Aorta (tissue), 5 donors: Measurements from ENCODE around the gene TMOD2. TPM values are rescaled to one million over a fixed set of nuclear protein-coding genes. Genes with fewer than 3 reads are reported as not detected.

Experiments
- ATAC-seq: fragments of 200-7000 bp; cut with Tn5 transposase; one replicate; pipeline ENCODE4 v1.9.1; 2022; ENCODE audit warnings: moderate library complexity; ENCODE audit not compliant: low FRiP score
- DNase-seq, 2 donors: peaks; one replicate each; pipeline ENCODE4 v3.0.0-alpha.2; 2020
- H3K27ac ChIP-seq, 2 donors: one replicate each; pipeline ENCODE4 v1.5.1; 2013; ENCODE audit warnings: low read length in 2 of 2, mild to moderate bottlenecking in 2 of 2, moderate library complexity in 2 of 2, control low read depth in 1 of 2, inconsistent platforms in 1 of 2, low read depth in 1 of 2
- H3K27me3 ChIP-seq, 2 donors: one replicate each; pipeline ENCODE4 v1.6.1; 2013; ENCODE audit warnings: control low read depth in 1 of 2, low read length in 1 of 2, mild to moderate bottlenecking in 1 of 2, moderate library complexity in 1 of 2; ENCODE audit not compliant: insufficient read depth in 2 of 2, control insufficient read depth in 1 of 2
- H3K36me3 ChIP-seq, 2 donors: one replicate each; pipeline ENCODE4 v1.6.1; 2013; ENCODE audit warnings: control low read depth in 1 of 2, low read length in 1 of 2, mild to moderate bottlenecking in 1 of 2; ENCODE audit not compliant: insufficient read depth in 2 of 2, control insufficient read depth in 1 of 2
- H3K4me1 ChIP-seq, 2 donors: one replicate each; pipeline ENCODE4 v1.6.1; 2013; ENCODE audit warnings: low read length in 2 of 2, control low read depth in 1 of 2, mild to moderate bottlenecking in 1 of 2, moderate library complexity in 1 of 2; ENCODE audit not compliant: insufficient read depth in 2 of 2, control insufficient read depth in 1 of 2
- H3K4me3 ChIP-seq, 2 donors: one replicate each; pipeline ENCODE4 v1.5.1; 2013; ENCODE audit warnings: low read length in 2 of 2, control low read depth in 1 of 2, mild to moderate bottlenecking in 1 of 2
- H3K9me3 ChIP-seq: one replicate; pipeline ENCODE4 v1.6.1; 2013; ENCODE audit warnings: mild to moderate bottlenecking, low read length; ENCODE audit not compliant: control insufficient read depth
- WGBS, 2 donors: extraction: QIAGEN DNeasy Blood & Tissue Kit; methylation state at CpG; one replicate each; pipeline ENCODE4 v1.1.7; 2013; 5-methylcytosine and 5-hydroxymethylcytosine counted together
- intact Hi-C, 2 donors: fragments of 100-400 bp; cut with DNase I; formaldehyde crosslinking; loops; one replicate each; pipeline versions ENCODE4 v1.14.2 to v1.15.0; 2022
- polyA plus RNA-seq, 2 donors: library from polyadenylated mRNA; stranded (reverse); fragments of 200-250 nt; gene quantifications; one replicate each; pipeline ENCODE4 v1.2.3, GENCODE V29; 2013
- total RNA-seq, 2 donors: library from RNA; stranded (reverse); fragmentation: NEBNext Ultra II Directional; extraction: Animal tissue kit (Norgen Biotek cat#: 25700); gene quantifications; one replicate each; pipeline ENCODE4 v1.2.1, GENCODE V29; 2021
- donor health status: healthy with polysubstance abuse.
- donor health status: Bipolar disorder and iron deficiency.
- donor health status: DM: no; HTN: no; CAD: no.
- donor health status: DM: no; HTN: no; CAD: no.
- donor health status: DM: yes; HTN: yes; CAD: no.

Gene TMOD2
- total and polyA plus RNA-seq, 4 donors: 2.3 to 33.1 (median 11.8) TPM

DNA sequence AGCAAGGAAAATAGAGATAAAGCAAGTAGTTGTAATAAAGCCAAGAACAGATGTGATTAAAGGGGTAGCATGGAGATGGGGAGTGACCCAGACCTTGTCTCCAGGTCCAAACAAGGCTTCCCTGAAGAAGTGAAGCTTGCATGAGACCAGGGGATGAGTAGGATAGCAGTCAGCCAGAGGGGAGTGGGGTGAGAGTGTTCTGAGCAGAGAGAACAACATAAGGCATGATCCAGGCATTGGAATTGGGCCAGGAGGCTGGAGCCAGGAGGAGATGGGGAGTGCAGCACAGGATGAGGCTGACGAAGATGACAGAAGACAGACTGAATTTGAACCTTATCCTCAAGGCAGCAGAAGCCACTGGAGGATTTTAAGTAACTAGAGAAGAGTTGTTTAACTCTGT is 7.2 kb downstream of the TMOD2 start:
- no peaks in the 10 kb centered on the region for H3K4me1 ChIP-seq
- no peaks in the 10 kb centered on the region for H3K27me3 ChIP-seq
- 26 to 33% methylated on average over 1 of the region's 1 CpG for WGBS, 2 donors
- H3K9me3 ChIP-seq: no peaks in the 10 kb centered on the region
- intact Hi-C loops: no loop called here
- no peak overlapping the region for H3K4me3 ChIP-seq
- DNase-seq (no peak), ATAC-seq (peak; percentile 74)
- H3K36me3 ChIP-seq: no peaks in the 10 kb centered on the region
- H3K27ac ChIP-seq: no peak overlapping the region

DNA sequence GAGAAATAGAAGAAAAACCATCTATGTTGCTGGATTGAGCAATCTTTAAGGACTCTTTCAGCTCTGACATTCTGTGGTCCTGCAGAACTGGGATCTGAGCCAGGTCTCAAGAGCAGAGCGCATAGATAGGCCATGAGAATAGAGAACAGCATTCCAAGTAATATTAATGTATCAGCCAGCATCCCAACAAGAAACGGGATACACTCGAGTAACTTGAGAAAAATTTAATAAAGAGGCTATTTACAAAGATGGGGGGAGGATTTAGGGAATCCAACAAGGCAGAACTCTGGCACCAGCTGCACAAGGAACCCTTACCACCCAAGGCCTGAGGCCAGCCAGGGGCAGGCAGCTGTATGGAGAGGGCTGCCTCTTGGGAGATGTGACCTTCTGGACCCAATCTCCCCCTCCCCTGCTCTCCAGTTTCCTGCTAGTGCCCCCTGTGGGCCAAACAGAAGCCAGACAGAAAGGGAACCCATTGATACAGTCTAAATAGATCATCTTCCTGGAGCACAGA is 8.2 kb downstream of the TMOD2 start:
- no peaks in the 10 kb centered on the region for H3K27me3 ChIP-seq
- H3K9me3 ChIP-seq: no peaks in the 10 kb centered on the region
- WGBS, 2 donors: 37 to 58% methylated on average over 3 of the region's 3 CpGs
- no peak overlapping the region for H3K4me3 ChIP-seq
- H3K4me1 ChIP-seq: no peaks in the 10 kb centered on the region
- intact Hi-C loops: no loop called here
- DNase-seq (peak in 1 of 2 donors; percentile 70), ATAC-seq (peak; percentile 78)
- H3K36me3 ChIP-seq: no peaks in the 10 kb centered on the region
- H3K27ac ChIP-seq: no peak overlapping the region

DNA sequence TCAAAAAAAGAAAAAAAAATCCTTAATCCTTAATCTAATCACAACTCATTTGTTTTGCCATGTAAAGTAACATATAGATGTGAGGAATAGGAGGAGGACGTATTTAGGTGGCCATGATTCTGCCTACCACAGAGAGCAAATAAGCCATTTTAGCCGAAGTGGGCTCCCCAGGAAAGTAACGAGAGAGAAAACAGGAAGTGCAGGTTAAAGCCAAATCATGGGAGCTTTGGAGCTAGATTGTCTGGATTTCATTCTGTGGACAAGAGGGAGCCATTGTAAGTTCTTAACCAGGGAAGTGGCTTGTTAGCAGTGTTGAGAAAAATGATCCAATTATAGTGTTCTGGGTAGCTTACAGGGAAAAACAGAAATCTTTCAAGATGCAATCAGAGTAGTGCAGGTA is 9.4 kb downstream of the TMOD2 start:
- Histone ChIP-seq H3K27me3 (no peaks in the 10 kb centered on the region), H3K4me3 (no peak overlapping the region), H3K36me3 (no peaks in the 10 kb centered on the region), H3K27ac (no peak overlapping the region), H3K4me1 (no peaks in the 10 kb centered on the region), H3K9me3 (no peaks in the 10 kb centered on the region)
- WGBS, 2 donors: 49 to 75% methylated on average over 3 of the region's 3 CpGs
- ATAC-seq (no peak), DNase-seq (no peak)
- intact Hi-C loops: no loop called here

DNA sequence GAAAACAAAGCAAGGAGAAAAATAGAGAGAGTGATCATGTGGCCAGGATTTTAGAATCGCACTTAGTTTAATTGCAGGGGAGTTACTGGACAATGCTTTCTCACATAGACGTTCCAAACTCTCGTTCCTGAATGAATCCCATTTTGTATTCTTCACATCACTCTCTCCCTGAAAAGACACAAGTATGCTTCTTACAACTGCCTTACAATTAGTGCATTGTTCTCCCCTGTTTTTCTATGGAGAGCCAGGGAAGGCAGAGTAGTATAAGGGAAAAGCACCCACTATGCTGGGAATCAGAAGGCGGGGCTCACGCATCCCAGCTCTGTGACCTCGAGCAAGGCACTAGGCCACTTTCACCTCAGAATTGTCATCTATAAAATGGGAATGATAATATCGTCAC is 14.4 kb downstream of the TMOD2 start:
- no peak for ATAC-seq
- 84 to 89% methylated on average over 7 of the region's 7 CpGs for WGBS, 2 donors
- no peak overlapping the region for H3K4me3 ChIP-seq

DNA sequence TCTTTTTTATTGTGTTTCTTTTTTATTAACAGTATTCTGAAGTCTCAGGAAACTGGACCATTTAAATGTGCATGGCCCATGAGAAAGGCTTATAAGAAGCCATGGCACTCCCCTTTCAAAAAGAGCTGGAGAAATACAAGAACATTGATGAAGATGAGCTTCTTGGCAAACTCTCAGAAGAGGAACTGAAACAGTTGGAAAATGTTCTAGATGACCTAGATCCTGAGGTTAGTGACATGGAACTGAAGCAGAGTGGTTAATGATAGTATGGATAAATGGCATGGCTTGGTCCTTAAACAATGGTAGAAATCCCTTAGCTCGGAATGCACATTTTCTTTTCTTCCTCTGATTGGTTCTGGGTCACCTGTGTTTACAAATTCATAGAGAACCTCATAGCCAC is 14.9 kb downstream of the TMOD2 start:
- no peaks in the 10 kb centered on the region for H3K4me1 ChIP-seq
- no peak for DNase-seq
- ATAC-seq: no peak
- H3K36me3 ChIP-seq: no peaks in the 10 kb centered on the region
- no peaks in the 10 kb centered on the region for H3K27me3 ChIP-seq
- no peaks in the 10 kb centered on the region for H3K9me3 ChIP-seq
- H3K4me3 ChIP-seq: no peak overlapping the region
- no peak overlapping the region for H3K27ac ChIP-seq
- intact Hi-C loops: no loop called here
- 96% methylated on average over 1 of the region's 1 CpG for WGBS, 2 donors

More for the DNA sequence above, 14.4 kb downstream of the TMOD2 start:
- Histone ChIP-seq H3K27ac (no peak overlapping the region), H3K4me1 (no peaks in the 10 kb centered on the region), H3K36me3 (no peaks in the 10 kb centered on the region), H3K9me3 (no peaks in the 10 kb centered on the region), H3K27me3 (no peaks in the 10 kb centered on the region)
- no peak for DNase-seq
- intact Hi-C loops: no loop called here

DNA sequence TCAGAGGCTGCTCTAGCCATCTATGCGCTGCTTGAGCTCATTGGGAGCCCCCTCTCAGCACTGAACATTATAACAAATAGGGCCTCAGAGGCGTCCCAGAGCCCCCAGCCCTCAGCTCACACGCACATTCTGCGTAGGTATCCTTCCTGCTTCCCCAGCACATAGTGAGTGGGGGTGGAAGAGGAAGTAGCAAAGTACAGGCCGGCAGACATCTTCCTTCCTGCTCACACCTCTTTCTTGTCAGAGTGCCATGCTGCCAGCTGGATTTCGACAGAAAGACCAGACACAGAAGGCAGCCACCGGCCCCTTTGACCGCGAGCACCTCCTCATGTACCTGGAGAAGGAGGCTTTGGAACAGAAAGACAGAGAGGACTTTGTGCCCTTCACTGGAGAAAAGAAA is 16.6 kb downstream of the TMOD2 start:
- DNase-seq (no peak), ATAC-seq (no peak)
- no peaks in the 10 kb centered on the region for H3K27me3 ChIP-seq
- WGBS, 2 donors: 78 to 81% methylated on average over 9 of the region's 9 CpGs
- no peaks in the 10 kb centered on the region for H3K4me1 ChIP-seq
- intact Hi-C loops: no loop called here
- no peaks in the 10 kb centered on the region for H3K36me3 ChIP-seq
- H3K27ac ChIP-seq: no peak overlapping the region
- no peaks in the 10 kb centered on the region for H3K9me3 ChIP-seq
- H3K4me3 ChIP-seq: no peak overlapping the region

DNA sequence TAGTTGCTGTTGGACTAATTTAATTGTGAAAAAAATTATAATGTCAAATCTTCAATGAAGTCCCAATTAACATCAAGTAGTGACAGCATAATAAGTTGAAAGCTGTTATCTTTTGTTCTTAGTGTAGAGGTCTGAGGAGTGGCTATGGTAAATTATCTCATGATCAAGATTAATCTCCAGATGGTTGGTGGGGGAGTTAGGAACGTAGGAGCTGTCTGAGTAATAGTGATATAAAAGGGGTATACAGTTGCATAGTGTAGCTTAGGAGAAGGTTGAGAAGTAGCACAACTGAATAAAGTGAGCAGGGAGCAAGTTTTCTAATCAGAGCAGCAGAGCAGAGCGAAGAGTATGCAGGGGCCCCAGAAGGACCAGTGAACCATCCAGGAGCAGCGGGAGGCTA is 19.5 kb downstream of the TMOD2 start:
- Histone ChIP-seq H3K27me3 (no peaks in the 10 kb centered on the region), H3K36me3 (peaks cover 0 to 2% of the 10 kb centered on the region in 2 donors), H3K9me3 (no peaks in the 10 kb centered on the region), H3K27ac (no peak overlapping the region), H3K4me1 (no peaks in the 10 kb centered on the region), H3K4me3 (no peak overlapping the region)
- intact Hi-C loops: no loop called here
- WGBS, 2 donors: 59 to 91% methylated on average over 3 of the region's 3 CpGs
- no peak for DNase-seq
- ATAC-seq: no peak

DNA sequence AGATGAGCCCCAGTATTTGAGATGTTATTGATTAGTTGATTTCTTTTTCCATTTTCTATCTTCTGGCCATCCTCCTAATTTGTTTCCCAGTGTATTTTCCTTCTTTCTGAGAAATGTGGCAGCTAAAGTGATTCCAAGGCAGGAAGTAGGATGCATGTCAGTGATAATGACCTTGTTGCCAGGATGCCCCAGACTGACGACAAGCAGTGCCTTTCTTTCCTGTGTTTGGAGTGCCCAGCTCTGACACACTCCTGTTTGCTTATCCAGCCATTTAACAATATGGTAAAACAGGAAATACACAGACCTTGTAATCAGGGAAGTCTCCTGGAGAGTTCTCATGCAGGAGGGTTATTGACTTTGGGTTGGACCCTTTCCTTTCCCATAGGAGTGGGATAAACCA is 20.4 kb downstream of the TMOD2 start:
- H3K9me3 ChIP-seq: no peaks in the 10 kb centered on the region
- H3K4me1 ChIP-seq: no peaks in the 10 kb centered on the region
- ATAC-seq: no peak
- intact Hi-C loops: no loop called here
- no peak for DNase-seq
- H3K27me3 ChIP-seq: no peaks in the 10 kb centered on the region
- H3K27ac ChIP-seq: no peak overlapping the region
- H3K4me3 ChIP-seq: no peak overlapping the region
- 57 to 66% methylated on average over 1 of the region's 1 CpG for WGBS, 2 donors
- H3K36me3 ChIP-seq: peaks cover 0 to 2% of the 10 kb centered on the region in 2 donors

DNA sequence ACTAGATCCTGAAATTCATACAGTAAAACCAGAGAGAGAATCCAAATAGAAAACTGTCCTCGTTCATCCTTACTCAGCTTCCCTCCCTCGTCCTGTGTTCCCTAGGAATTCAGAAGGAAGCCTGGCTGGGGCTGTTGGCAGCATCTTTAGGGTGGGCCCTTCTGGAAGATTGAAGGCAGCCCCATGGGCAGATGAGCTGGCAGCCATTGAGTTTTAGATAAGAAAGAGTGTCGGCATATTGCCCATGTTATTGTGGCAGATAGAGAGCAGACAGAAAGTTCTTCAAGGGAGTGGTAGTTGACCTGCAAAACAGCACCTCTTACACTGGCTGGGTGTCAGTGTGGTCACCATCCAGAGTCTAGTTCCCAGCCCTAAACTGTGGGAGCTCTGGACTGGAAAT is 23.5 kb downstream of the TMOD2 start:
- Histone ChIP-seq H3K4me1 (no peaks in the 10 kb centered on the region), H3K27me3 (no peaks in the 10 kb centered on the region), H3K27ac (no peak overlapping the region), H3K4me3 (no peak overlapping the region), H3K36me3 (peaks cover 0 to 2% of the 10 kb centered on the region in 2 donors), H3K9me3 (no peaks in the 10 kb centered on the region)
- intact Hi-C loops: no loop called here
- no peak for DNase-seq
- WGBS, 2 donors: 88 to 89% methylated on average over 3 of the region's 3 CpGs
- no peak for ATAC-seq
